ENCODE measurements around the gene CRYGD.

CRYGD gene

DNA sequence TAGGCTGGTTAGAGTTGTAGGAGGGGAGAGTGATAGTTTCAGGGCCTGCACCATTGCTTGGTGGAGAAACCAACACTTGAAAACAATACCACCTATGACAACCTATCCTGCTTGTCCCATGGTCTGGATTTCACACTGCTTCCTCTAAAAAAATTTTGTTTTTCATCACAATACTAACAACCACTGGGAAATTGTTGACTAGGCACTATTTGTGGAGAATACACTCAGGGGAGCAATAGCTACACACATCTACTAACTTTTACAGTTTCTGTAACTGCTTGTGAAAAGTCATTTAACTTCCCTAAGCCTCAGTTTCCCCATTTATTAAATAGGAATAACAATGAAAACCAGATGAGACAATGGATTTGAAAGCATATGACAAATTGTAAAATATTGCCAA lies 25.8 kb upstream of the CRYGD start:
- Histone ChIP-seq H3K4me1 (ENCODE audit: insufficient read depth, insufficient read length) (no peaks in the 10 kb centered on the region), H3K4me3 (ENCODE audit: insufficient read length, low read depth) (no peak overlapping the region), H3K9me3 (ENCODE audit: insufficient read depth, low read length) (0 out of 2 replicates have a peak, but pooled peaks cover 6% of the 10 kb centered on the region), H3K36me3 (ENCODE audit: insufficient read depth, insufficient read length, low read length) (no peaks in the 10 kb centered on the region), H3K9ac (ENCODE audit: insufficient read length, low read depth) (no peak overlapping the region), H3K27me3 (ENCODE audit: insufficient read depth, insufficient read length) (no peaks in the 10 kb centered on the region)
- no peak for DNase-seq (ENCODE audit: low read depth, low spot score)
- TF ChIP-seq ZNF274 (IDR thresholded peaks at IDR 0.05; ENCODE audit: low read depth, low read length) (no peak), SUZ12 (IDR thresholded peaks at IDR 0.05; ENCODE audit: extremely low read depth, insufficient read depth, insufficient read length) (no peak), YY1 (IDR thresholded peaks at IDR 0.05; ENCODE audit: insufficient read depth, insufficient read length) (no peak)

DNA sequence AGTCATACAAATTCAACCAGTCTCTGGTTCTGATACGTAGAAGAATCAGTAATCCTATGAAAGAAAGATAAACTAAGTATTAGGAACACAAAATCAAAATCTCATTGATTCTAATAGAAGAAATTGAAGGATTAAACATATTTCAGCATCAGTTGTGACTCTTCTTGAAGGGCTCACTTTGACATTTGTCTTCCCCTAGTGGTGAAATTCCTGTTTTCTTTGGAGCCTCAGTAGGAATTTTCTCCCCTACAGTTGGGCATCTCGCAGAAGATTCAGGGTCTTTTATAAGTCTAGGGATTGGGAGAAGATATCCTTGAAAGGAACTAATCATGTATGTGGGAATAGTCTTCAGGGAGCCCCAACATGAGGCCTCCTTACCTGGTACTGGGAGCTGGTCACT lies 24.5 kb upstream of the CRYGD start:
- H3K36me3 ChIP-seq (ENCODE audit: insufficient read depth, insufficient read length, low read length), result no peaks in the 10 kb centered on the region
- H3K4me1 ChIP-seq (ENCODE audit: insufficient read depth, insufficient read length), result no peaks in the 10 kb centered on the region
- no peak for TF ChIP-seq SUZ12 (IDR thresholded peaks at IDR 0.05; ENCODE audit: extremely low read depth, insufficient read depth, insufficient read length)
- no peak for TF ChIP-seq YY1 (IDR thresholded peaks at IDR 0.05; ENCODE audit: insufficient read depth, insufficient read length)
- no peak for TF ChIP-seq ZNF274 (IDR thresholded peaks at IDR 0.05; ENCODE audit: low read depth, low read length)
- no peak overlapping the region for H3K9ac ChIP-seq (ENCODE audit: insufficient read length, low read depth)
- no peak for DNase-seq (ENCODE audit: low read depth, low spot score)
- no peaks in the 10 kb centered on the region for H3K27me3 ChIP-seq (ENCODE audit: insufficient read depth, insufficient read length)
- 0 out of 2 replicates have a peak, but pooled peaks cover 6% of the 10 kb centered on the region for H3K9me3 ChIP-seq (ENCODE audit: insufficient read depth, low read length)
- H3K4me3 ChIP-seq (ENCODE audit: insufficient read length, low read depth), result no peak overlapping the region

DNA sequence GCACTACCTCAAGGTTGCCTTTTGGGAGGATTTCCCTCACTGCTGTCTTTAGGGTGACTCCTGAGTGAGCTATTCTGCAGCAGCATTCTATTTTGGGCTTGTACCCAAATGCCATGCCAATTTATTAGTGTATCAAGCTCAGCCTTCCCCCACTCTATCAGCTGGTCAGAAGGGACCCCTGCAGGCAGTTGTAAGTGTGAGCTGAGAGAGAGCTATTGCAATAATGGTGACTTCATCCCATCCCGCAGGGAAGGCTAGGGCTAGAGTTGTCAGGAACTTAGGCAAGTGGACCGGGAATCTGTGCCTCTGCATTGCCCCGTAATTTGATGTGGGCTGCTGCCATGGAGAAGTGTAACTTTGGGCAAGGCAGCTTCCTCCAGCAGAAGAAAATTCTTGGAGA lies 23.4 kb upstream of the CRYGD start:
- Histone ChIP-seq H3K36me3 (ENCODE audit: insufficient read depth, insufficient read length, low read length) (no peaks in the 10 kb centered on the region), H3K4me1 (ENCODE audit: insufficient read depth, insufficient read length) (no peaks in the 10 kb centered on the region), H3K9me3 (ENCODE audit: insufficient read depth, low read length) (0 out of 2 replicates have a peak, but pooled peaks cover 6% of the 10 kb centered on the region), H3K27me3 (ENCODE audit: insufficient read depth, insufficient read length) (no peaks in the 10 kb centered on the region), H3K9ac (ENCODE audit: insufficient read length, low read depth) (no peak overlapping the region), H3K4me3 (ENCODE audit: insufficient read length, low read depth) (no peak overlapping the region)
- no peak for DNase-seq (ENCODE audit: low read depth, low spot score)
- TF ChIP-seq SUZ12 (IDR thresholded peaks at IDR 0.05; ENCODE audit: extremely low read depth, insufficient read depth, insufficient read length), result no peak

DNA sequence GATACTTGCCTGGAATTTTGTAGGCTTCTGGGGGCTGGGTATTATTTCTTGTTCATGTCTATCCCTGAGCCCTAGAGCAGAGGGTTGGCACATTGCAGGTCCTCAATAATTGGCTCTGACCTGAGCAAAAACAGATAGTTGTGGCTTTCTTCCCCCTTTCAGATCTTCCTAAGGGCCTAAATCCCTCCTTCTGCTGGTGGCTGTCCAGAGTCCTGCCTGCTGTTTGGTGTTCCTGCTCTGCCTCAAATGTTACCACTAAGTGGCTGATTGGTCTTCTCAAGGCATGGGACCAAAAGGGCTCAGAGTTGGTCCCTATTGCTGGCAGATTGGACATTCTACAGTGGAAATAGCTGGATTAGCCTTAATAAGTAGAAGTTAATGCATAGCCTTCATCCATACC lies 22.7 kb upstream of the CRYGD start:
- no peaks in the 10 kb centered on the region for H3K27me3 ChIP-seq (ENCODE audit: insufficient read depth, insufficient read length)
- H3K4me1 ChIP-seq (ENCODE audit: insufficient read depth, insufficient read length), result no peaks in the 10 kb centered on the region
- no peak overlapping the region for H3K9ac ChIP-seq (ENCODE audit: insufficient read length, low read depth)
- no peaks in the 10 kb centered on the region for H3K36me3 ChIP-seq (ENCODE audit: insufficient read depth, insufficient read length, low read length)
- TF ChIP-seq YY1 (IDR thresholded peaks at IDR 0.05; ENCODE audit: insufficient read depth, insufficient read length) (no peak), ZNF274 (IDR thresholded peaks at IDR 0.05; ENCODE audit: low read depth, low read length) (no peak), SUZ12 (IDR thresholded peaks at IDR 0.05; ENCODE audit: extremely low read depth, insufficient read depth, insufficient read length) (no peak)
- DNase-seq (ENCODE audit: low read depth, low spot score), result no peak
- no peak overlapping the region for H3K4me3 ChIP-seq (ENCODE audit: insufficient read length, low read depth)
- 0 out of 2 replicates have a peak, but pooled peaks cover 5% of the 10 kb centered on the region for H3K9me3 ChIP-seq (ENCODE audit: insufficient read depth, low read length)

DNA sequence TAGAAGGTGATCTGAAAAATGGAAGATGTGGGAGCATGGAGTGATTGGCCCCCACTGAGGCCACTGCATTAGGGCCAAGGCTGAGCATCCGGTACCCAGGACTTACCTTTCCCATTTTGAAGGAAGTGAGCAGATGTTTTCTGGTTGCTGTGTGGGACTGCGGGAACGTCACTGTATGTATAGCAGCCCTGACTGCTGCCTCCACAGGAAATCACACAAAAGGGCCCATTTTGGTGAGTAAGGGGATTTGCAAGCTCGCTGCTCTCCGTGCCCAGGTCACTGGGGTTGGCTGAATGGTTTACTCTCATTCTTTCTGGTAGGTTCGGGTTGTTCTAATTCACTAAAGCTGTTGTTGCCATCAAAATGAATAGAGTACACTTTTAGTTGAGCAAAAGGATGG lies 21.7 kb upstream of the CRYGD start, which contains the start of gene CRYGB:
TSS of gene CRYGB (minus strand) at position 153 of the 400 bp plus-strand sequence. CDS start at position 115, 38 bp downstream.
- Histone ChIP-seq H3K9me3 (ENCODE audit: insufficient read depth, low read length) (no peaks in the 10 kb centered on the region), H3K36me3 (ENCODE audit: insufficient read depth, insufficient read length, low read length) (no peaks in the 10 kb centered on the region), H3K27me3 (ENCODE audit: insufficient read depth, insufficient read length) (no peaks in the 10 kb centered on the region), H3K4me3 (ENCODE audit: insufficient read length, low read depth) (no peak within 1 kb of the TSS), H3K9ac (ENCODE audit: insufficient read length, low read depth) (no peak within 1 kb of the TSS), H3K4me1 (ENCODE audit: insufficient read depth, insufficient read length) (no peaks in the 10 kb centered on the region)
- TF ChIP-seq ZNF274 (IDR thresholded peaks at IDR 0.05; ENCODE audit: low read depth, low read length), result no peak
- no peak for TF ChIP-seq YY1 (IDR thresholded peaks at IDR 0.05; ENCODE audit: insufficient read depth, insufficient read length)
- TF ChIP-seq SUZ12 (IDR thresholded peaks at IDR 0.05; ENCODE audit: extremely low read depth, insufficient read depth, insufficient read length), result no peak
- DNase-seq (ENCODE audit: low read depth, low spot score), result peak; percentile 11

- Histone ChIP-seq H3K27me3 (ENCODE audit: insufficient read depth, insufficient read length) (no peaks in the 10 kb centered on the region), H3K36me3 (ENCODE audit: insufficient read depth, insufficient read length, low read length) (no peaks in the 10 kb centered on the region), H3K4me3 (ENCODE audit: insufficient read length, low read depth) (no peak overlapping the region), H3K9ac (ENCODE audit: insufficient read length, low read depth) (no peak overlapping the region), H3K9me3 (ENCODE audit: insufficient read depth, low read length) (no peaks in the 10 kb centered on the region; the same call in 1 of the 2 replicates), H3K4me1 (ENCODE audit: insufficient read depth, insufficient read length) (no peaks in the 10 kb centered on the region)
- TF ChIP-seq ZNF274 (IDR thresholded peaks at IDR 0.05; ENCODE audit: low read depth, low read length), result no peak
- no peak for DNase-seq (ENCODE audit: low read depth, low spot score)
Observed at GRCh38 chr2:208142925-208143799, 18.8 kb upstream of the CRYGD start.

DNA sequence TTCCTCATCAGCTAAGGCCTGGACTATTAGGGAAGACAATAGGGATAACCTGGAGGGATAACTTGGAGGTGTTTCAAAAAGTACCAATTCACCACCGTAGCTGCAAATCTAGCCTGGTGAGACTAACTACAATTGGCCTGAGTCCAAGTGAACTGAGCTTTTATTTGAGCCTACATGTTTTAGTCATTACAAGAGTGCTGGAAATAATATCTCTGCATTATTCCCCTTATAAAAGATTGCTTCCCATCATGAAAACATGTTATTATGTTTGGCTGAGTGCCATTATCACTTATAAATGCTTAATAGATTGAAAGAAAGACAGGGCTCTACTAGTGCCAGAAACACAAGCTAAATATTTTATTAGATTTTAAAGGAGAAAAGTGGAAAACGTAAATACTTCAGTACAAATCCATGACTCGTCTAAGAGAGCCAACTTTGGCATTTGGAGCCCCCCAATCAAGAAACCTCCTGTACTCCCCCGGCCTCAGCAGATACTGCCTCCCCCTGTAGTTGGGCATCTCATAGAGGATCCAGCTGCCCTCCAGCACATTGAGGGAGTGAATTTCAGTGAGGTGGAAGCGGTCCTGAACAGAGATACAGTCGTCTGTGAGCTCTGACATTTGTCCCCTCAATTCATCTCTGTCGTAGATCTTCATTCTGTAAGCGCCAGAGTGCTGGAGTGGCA lies 18.1 kb upstream of the CRYGD start:
- TF ChIP-seq SUZ12 (IDR thresholded peaks at IDR 0.05; ENCODE audit: extremely low read depth, insufficient read depth, insufficient read length) (no peak), ZNF274 (IDR thresholded peaks at IDR 0.05; ENCODE audit: low read depth, low read length) (no peak)
- Histone ChIP-seq H3K4me1 (ENCODE audit: insufficient read depth, insufficient read length) (no peaks in the 10 kb centered on the region), H3K9ac (ENCODE audit: insufficient read length, low read depth) (no peak overlapping the region), H3K36me3 (ENCODE audit: insufficient read depth, insufficient read length, low read length) (no peaks in the 10 kb centered on the region), H3K9me3 (ENCODE audit: insufficient read depth, low read length) (no peaks in the 10 kb centered on the region; the same call in 1 of the 2 replicates), H3K4me3 (ENCODE audit: insufficient read length, low read depth) (no peak overlapping the region), H3K27me3 (ENCODE audit: insufficient read depth, insufficient read length) (no peaks in the 10 kb centered on the region)
- DNase-seq (ENCODE audit: low read depth, low spot score), result no peak
